OCI-LY1 (cell line): Measurements from ENCODE around the gene MCTS1.
"Not testable (repeated sequence)": the region's sequence is repeated elsewhere in the genome, so short reads cannot be mapped to it uniquely, and the experiment has no call there.

Experiments used
- H2AFZ ChIP-seq: fragments of 200-600 bp; sonication (generic), shearing (Covaris generic); 2 replicates; pipeline ENCODE4 v1.6.0; 2014; ENCODE audit warnings: antibody characterized with exemption, mild to moderate bottlenecking, low read length
- H3F3A ChIP-seq: fragments of 200-600 bp; sonication (generic), shearing (Covaris generic); 2 replicates; pipeline ENCODE4 v1.6.0; 2014; ENCODE audit warnings: mild to moderate bottlenecking, antibody characterized with exemption, low read length, moderate library complexity; ENCODE audit not compliant: insufficient read depth
- H3K27ac ChIP-seq: fragments of 200-600 bp; sonication (generic); 2 replicates; pipeline ENCODE4 v1.5.1; 2014; ENCODE audit warnings: low read length, mixed run types, mild to moderate bottlenecking, low read depth; ENCODE audit not compliant: poor library complexity, severe bottlenecking
- H3K27me3 ChIP-seq: fragments of 200-600 bp; sonication (generic); 2 replicates; pipeline ENCODE4 v1.6.0; 2014; ENCODE audit warnings: antibody characterized with exemption, mild to moderate bottlenecking, low read length, moderate library complexity; ENCODE audit not compliant: insufficient read depth
- H3K36me3 ChIP-seq: fragments of 200-600 bp; sonication (generic); 2 replicates; pipeline ENCODE4 v1.6.1; 2014; ENCODE audit warnings: mild to moderate bottlenecking, antibody characterized with exemption, low read length, moderate library complexity, mixed read lengths; ENCODE audit not compliant: insufficient read depth
- H3K4me1 ChIP-seq: fragments of 200-600 bp; sonication (generic); 2 replicates; pipeline ENCODE4 v1.5.1; 2014; ENCODE audit warnings: mild to moderate bottlenecking, low read length, moderate library complexity; ENCODE audit not compliant: insufficient read depth, severe bottlenecking
- H3K4me2 ChIP-seq: fragments of 200-600 bp; sonication (generic), shearing (Covaris generic); 2 replicates; pipeline ENCODE4 v1.6.1; 2014; ENCODE audit warnings: low read length
- H3K4me3 ChIP-seq: fragments of 200-600 bp; sonication (generic); 2 replicates; pipeline ENCODE4 v1.5.1; 2014; ENCODE audit warnings: low read length, low read depth, mild to moderate bottlenecking, mixed read lengths; ENCODE audit not compliant: poor library complexity, severe bottlenecking
- H3K79me2 ChIP-seq: fragments of 200-600 bp; shearing (Covaris generic); 2 replicates; pipeline ENCODE4 v1.6.1; 2016; ENCODE audit warnings: mixed run types, low read length, mixed read lengths; ENCODE audit not compliant: insufficient read depth
- H3K9ac ChIP-seq: fragments of 200-600 bp; sonication (generic), shearing (Covaris generic); 2 replicates; pipeline ENCODE4 v1.6.1; 2014; ENCODE audit warnings: mild to moderate bottlenecking, low read length, mixed read lengths
- H3K9me2 ChIP-seq: fragments of 200-600 bp; sonication (generic), shearing (Covaris generic); 2 replicates; pipeline ENCODE4 v1.6.1; 2014; ENCODE audit warnings: low read depth, mild to moderate bottlenecking, low read length, mixed read lengths
- H3K9me3 ChIP-seq: fragments of 200-600 bp; shearing (Covaris generic); 2 replicates; pipeline ENCODE4 v1.6.1; 2014; ENCODE audit warnings: low read length, mixed read lengths
- H4K20me1 ChIP-seq: fragments of 200-600 bp; sonication (generic), shearing (Covaris generic); 2 replicates; pipeline ENCODE4 v1.6.0; 2016; ENCODE audit warnings: mild to moderate bottlenecking, low read length; ENCODE audit not compliant: insufficient read depth
- CTCF ChIP-seq: fragments of 200-600 bp; sonication (generic), shearing (Covaris generic); IDR thresholded peaks from 2 replicates; pipeline ENCODE4 v1.5.1; 2017; ENCODE audit warnings: mild to moderate bottlenecking, antibody characterized with exemption, low read length, moderate library complexity, mixed read lengths
- EZH2 ChIP-seq: fragments of 200-600 bp; sonication (generic), shearing (Covaris generic); IDR thresholded peaks from 2 replicates; pipeline ENCODE4 v1.8.0; 2017; ENCODE audit warnings: borderline replicate concordance, mixed run types, mild to moderate bottlenecking, antibody characterized with exemption, low read length, moderate library complexity, mixed read lengths

The MCTS1 gene

GRCh38 chrX:120642871-120643270 lies 39.0 kb downstream of the MCTS1 start:
- no peaks in the 10 kb centered on the region for H3K9me3 ChIP-seq
- no peaks in the 10 kb centered on the region for H4K20me1 ChIP-seq
- H3K9me2 ChIP-seq, result no peaks in the 10 kb centered on the region
- no peaks in the 10 kb centered on the region for H3K4me1 ChIP-seq
- no peak overlapping the region for H2AFZ ChIP-seq
- no peak overlapping the region for H3K9ac ChIP-seq
- H3K4me2 ChIP-seq, result no peak overlapping the region
- no peaks in the 10 kb centered on the region for H3K79me2 ChIP-seq
- TF ChIP-seq EZH2 (no peak), CTCF (no peak)
- H3K4me3 ChIP-seq, result no peak overlapping the region
- H3K27me3 ChIP-seq, result no peaks in the 10 kb centered on the region
- no peak overlapping the region for H3K27ac ChIP-seq
- H3K36me3 ChIP-seq, result no peaks in the 10 kb centered on the region
- H3F3A ChIP-seq, result no peaks in the 10 kb centered on the region

GRCh38 chrX:120647127-120647526 lies 43.2 kb downstream of the MCTS1 start:
- Histone ChIP-seq H3K36me3 (no peaks in the 10 kb centered on the region), H3K9me2 (no peaks in the 10 kb centered on the region), H3K4me3 (no peak overlapping the region), H3K9me3 (no peaks in the 10 kb centered on the region), H3K9ac (no peak overlapping the region), H2AFZ (no peak overlapping the region), H3K4me2 (no peak overlapping the region), H3K27ac (no peak overlapping the region), H3K4me1 (peaks cover 8% of the 10 kb centered on the region), H3F3A (no peaks in the 10 kb centered on the region), H3K27me3 (no peaks in the 10 kb centered on the region), H3K79me2 (no peaks in the 10 kb centered on the region), H4K20me1 (no peaks in the 10 kb centered on the region)
- TF ChIP-seq EZH2 (no peak), CTCF (no peak)

GRCh38 chrX:120652256-120652655 lies 48.4 kb downstream of the MCTS1 start:
- not testable (repeated sequence) for H2AFZ ChIP-seq, H3K79me2 ChIP-seq, H4K20me1 ChIP-seq, H3K9me3 ChIP-seq, H3K4me1 ChIP-seq, H3K36me3 ChIP-seq, H3K4me2 ChIP-seq, H3K27ac ChIP-seq, H3K4me3 ChIP-seq, H3K9me2 ChIP-seq, H3K27me3 ChIP-seq, H3F3A ChIP-seq, H3K9ac ChIP-seq

GRCh38 chrX:120653000-120653399 lies 49.1 kb downstream of the MCTS1 start:
- Histone ChIP-seq H3K4me1 (peaks cover 8% of the 10 kb centered on the region), H3K79me2 (no peaks in the 10 kb centered on the region), H3K9me3 (no peaks in the 10 kb centered on the region), H4K20me1 (no peaks in the 10 kb centered on the region), H3K36me3 (no peaks in the 10 kb centered on the region), H3K9ac (no peak overlapping the region), H2AFZ (no peak overlapping the region), H3K4me3 (no peak overlapping the region), H3F3A (no peaks in the 10 kb centered on the region), H3K27ac (no peak overlapping the region), H3K4me2 (no peak overlapping the region), H3K27me3 (no peaks in the 10 kb centered on the region), H3K9me2 (no peaks in the 10 kb centered on the region)
- TF ChIP-seq EZH2, result no peak
- TF ChIP-seq CTCF, result no peak
